SH-SY5Y (cell line): Measurements from ENCODE around the gene TRIO.

Experiments
- GATA2 ChIP-seq: IDR thresholded peaks from 2 replicates; pipeline ENCODE4 v1.6.1; 2011; ENCODE audit warnings: mild to moderate bottlenecking, low read depth, low read length
- GATA3 ChIP-seq: IDR thresholded peaks from 2 replicates; pipeline ENCODE4 v1.6.1; 2011; ENCODE audit warnings: low read depth, mild to moderate bottlenecking, low read length, moderate library complexity

TRIO gene

DNA sequence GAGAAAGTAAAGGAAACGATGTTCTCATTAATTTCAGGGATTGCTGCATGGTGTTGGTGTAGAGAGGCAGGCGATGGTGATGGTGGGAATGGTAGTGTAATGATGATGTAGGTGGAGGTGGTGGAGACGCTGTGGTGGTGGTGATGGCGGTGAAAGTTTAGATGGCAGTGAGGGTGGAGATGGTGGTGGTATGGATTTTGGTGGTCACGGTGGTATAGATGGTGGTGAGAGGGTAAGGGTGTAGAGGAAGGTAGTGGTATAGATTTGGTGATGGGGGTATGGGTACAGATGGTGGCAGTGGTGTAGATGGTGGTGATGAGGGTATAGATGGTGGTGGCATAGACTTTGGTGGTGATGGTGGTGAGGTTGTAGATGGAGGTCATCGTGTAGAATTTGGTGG, 259.3 kb downstream of the TRIO start:
- TF ChIP-seq GATA3 (no peak), GATA2 (no peak)

DNA sequence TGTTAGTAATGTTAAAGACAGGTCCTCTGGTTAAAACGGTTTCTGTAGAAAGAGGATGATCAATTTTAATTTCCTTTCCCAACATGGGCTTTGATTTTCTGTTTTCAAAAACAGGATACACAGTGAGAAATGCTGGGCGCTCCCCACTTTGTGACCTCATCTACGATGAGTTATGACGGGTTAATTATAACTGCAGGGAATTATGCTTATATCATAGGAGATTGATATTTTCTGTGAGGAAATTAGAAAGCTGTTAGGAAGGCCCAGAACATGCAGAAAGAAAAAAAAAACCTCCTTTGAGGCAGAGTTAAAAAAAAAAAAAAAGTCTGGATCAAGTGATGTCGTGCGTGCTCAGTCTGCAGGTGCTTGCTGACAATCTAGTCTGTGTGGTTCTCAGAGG, 261.6 kb downstream of the TRIO start:
- TF ChIP-seq GATA3 (no peak), GATA2 (no peak)

DNA sequence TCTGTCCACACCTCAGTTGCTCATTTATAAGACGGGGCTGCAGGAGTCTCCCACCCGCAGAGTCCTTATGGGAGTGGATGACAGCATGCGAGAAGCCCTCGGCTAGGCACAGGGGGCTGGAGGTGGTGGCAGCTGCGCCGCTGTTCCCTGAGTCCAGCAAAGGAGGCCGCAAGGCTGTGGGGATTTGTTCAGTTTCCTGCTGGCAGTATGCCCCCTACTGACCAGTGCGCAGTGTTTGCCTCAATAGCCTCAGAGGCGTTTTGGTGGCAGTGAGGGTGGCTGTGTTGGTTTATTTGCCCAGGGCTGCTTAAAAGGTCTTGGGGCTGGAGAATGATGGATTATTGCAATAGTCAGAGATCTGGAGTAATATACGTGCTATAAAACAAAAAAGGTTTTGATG, 262.1 kb downstream of the TRIO start:
- no peak for TF ChIP-seq GATA2
- TF ChIP-seq GATA3, result no peak

DNA sequence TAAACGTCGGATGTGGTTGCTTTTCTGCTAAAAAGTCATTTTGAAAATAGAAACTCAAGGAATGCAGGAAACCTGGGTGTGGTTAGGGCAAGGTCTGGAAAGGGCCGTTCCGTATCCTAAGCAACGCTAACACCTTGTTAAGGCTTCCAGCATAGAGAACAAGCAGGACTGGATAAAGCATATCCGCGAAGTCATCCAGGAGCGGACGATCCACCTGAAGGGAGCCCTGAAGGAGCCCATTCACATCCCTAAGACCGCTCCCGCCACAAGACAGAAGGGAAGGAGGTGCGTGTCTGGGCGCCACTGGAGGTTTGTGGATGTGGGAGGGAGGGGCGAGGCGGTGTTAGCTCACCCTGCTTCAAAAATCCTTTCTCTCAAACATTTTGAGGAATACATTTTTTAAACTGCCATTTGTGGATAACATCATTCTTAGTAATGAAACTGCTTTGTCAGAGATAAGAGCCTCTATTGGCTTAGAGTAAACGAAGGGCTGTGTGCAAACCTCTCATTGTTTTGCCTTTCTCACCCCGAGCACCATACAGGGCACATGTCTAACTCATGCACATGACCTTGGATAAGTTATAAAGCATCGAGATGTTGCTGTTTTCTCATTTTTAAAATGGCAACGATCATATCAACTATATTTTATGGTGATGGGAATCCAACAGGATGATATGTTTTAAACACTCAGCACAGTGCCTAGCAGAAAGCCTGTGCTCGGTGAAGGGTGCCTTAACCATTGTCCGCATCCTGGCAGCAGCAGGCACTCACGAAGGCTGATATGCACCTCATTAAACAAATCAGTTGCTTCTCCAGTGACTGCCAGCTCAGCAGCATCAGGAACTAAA, 262.8 kb downstream of the TRIO start:
- TF ChIP-seq GATA3 (no peak), GATA2 (no peak)

DNA sequence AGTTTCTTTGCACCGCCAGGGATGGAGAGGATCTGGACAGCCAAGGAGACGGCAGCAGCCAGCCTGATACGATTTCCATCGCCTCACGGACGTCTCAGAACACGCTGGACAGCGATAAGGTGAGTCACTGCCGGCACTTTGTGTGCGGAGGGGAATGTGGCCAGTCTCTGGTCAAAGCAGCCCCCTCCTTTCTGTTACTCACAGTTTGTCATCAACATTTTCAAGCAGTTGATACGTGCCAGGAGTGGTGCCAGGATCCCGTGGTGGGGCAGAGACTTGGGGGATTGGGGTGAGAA, 263.4 kb downstream of the TRIO start:
- TF ChIP-seq GATA2, result no peak
- TF ChIP-seq GATA3, result no peak

DNA sequence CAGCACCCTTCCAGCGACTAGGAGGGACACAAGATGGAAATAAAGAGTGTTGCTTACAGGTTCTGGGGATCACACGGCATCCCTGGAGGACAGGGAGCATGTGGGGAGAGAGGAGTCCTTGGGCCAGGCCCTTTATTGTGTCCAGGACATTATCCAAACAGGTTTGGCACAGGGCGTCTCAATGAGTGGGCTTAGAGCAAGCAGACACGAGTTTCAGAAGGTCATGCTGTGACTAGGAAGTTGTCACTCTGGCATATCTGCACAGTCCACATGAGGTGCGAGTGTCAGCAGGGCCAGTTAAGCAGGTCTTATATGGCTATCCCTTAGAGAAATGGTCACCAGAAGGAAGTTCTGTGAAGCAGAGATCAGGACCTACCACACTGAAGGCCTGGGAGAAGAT, 263.9 kb downstream of the TRIO start:
- no peak for TF ChIP-seq GATA2
- TF ChIP-seq GATA3, result no peak

DNA sequence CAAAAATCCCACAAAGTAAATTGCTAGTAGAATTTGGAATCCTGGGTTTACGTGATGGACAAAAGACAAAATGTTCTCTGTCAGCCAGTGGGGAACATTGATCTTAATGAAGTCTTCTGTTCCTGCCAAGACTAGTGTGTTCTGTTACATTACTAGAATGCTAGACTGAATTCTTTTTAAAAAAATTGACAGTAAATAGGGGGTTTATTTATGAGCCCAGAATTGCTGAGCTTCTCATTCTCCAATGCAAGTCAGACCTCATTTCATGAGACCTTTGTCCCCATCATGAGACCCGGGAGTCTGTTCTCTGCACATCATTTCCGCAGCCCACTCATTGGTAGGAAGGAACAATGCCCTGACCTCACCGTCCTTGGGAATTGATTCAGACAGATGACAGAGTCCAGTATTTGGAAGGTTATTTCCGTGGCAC, 264.6 kb downstream of the TRIO start:
- TF ChIP-seq GATA2, result no peak
- no peak for TF ChIP-seq GATA3

DNA sequence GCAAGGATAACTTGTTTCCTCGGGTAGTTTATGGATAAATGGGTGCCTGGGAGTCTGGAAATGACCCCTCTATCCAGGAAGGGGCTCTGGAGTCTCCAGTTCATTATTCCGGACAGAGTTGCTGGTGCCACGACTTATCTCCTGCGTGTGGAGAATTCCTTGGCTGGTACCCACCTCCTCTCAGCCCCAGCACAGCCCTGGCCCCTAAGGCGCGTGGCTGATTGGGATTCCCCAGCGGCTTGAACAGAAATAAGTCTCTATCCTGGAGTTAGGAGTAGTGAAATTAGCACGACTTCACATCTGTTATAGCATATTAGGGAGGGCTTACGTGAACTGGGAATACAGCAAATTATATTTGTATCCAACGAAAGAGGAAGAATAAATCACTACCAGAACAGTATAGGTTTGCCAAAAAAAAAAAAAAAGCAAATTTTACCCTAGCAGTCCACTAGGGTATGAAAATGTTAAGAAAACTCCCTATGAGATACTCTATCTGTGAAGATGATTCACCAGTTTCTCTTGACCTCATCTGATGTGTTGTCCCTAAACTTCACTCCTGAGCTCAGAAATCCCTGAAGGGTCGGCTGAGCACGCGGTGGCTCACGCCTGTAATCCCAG, 265.9 kb downstream of the TRIO start:
- TF ChIP-seq GATA3 (no peak), GATA2 (no peak)

DNA sequence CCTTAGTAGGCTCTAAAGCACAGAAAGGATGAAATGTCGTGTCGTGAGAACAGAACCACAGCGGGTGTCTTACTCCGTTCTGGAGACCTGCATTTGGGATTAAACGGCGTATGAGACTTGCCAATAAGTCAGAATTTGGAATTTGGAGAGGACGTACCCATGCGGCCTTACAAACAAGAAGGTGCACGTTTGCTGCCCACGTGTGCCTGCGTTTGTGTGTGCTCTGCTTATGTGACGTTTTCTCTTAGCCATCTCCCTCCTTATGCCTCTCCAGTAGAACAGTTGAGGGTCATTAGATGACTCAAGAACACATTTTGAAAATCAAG, 266.9 kb downstream of the TRIO start:
- TF ChIP-seq GATA2, result no peak
- TF ChIP-seq GATA3, result no peak

DNA sequence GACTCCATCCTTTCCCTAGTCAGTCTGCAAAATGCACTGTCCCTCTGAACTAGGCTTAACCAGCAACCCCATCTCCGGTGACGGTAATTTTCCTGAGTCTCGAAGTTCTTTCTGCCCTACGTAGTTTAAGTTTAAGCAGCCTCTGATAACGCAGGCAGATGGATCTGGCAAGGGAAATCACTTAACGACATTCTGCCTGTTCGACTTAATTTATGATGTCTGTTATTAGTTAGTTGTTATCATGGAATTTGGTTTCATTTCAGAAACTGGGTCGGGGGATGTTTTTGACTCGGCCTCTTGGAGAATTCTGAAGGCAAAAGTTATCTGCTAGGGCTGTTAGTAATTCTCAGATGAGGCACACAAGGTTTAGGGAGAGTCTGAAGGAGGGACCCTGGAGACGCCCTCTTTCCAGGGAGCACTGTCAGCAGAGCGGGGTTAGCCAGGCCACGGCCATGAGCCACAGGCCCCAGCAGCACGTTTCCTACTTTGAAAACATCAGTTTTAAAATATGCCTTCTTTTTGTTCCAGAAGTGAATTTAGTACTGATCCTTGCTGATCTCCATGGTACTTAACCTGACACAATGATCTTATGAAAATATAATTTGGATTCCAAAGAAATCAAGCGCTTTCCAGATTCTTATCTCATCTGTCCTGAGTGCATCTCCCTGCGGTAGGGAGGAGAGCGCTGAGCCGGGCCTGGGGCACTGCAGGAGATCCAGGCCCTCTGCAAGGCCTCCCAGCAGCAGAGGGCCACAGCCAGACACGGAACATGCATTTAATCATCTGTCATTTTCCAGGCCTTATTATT, 267.5 kb downstream of the TRIO start:
- TF ChIP-seq GATA3 (peak; percentile 94), GATA2 (peak; percentile 96)

DNA sequence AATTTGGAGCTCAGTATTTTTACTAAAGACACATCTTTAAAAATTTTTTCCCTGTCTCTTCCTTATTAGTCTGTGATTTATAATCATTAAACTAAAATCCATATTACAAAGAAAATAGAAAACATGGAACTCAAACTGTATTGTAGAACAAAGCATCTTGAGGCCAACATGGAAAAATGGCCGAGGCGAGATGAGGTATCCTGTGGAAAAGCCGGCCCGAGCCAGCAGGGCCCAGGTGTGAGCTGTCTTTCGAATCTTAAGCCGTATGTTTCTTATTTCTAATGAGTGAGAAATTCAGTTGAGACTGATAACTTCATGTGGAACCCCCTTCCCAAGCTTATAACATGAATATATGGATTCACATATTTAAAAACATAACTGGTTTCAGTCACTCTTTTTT, 268.1 kb downstream of the TRIO start:
- TF ChIP-seq GATA3 (no peak), GATA2 (no peak)

DNA sequence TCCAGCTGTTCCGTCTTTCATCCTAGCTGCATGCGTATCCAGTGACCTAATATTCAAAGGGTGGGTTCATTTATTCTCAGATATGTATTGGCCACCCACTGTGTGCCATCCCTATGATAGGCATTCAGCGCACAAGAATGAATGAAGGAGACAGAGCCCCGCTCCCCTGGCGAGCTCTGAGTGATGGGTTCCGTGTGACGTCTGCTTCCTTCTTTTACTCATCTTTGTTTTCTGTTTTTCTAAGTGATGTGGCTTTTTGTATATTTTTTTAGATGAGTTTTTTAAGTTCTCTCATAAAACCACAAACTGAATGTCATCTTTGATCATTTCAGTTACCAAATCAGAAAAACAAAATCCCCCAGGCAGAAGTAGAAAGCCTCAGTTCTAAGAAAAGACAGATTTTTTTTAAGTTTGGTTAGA, 270.2 kb downstream of the TRIO start:
- no peak for TF ChIP-seq GATA2
- TF ChIP-seq GATA3, result no peak

DNA sequence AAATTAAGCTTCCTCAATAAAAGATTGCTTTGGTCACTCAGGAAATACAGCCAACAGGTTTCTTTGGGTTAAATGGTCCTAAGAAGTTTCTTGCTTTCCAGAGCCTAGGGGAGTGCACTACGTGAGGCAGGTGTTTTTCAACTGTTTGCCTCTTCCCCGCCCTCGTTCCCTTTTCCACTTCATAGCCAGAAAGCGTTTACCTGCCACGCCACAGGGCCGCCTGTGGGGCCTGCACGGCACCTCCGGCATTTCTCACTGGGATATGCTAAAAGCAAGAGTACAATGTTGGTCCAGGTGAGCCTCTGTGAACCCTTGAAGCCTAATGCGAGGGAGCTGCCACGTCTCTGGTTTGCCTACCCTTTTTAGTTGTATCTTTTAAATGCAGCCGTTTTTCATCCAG, 270.9 kb downstream of the TRIO start:
- TF ChIP-seq GATA3 (no peak), GATA2 (no peak)

DNA sequence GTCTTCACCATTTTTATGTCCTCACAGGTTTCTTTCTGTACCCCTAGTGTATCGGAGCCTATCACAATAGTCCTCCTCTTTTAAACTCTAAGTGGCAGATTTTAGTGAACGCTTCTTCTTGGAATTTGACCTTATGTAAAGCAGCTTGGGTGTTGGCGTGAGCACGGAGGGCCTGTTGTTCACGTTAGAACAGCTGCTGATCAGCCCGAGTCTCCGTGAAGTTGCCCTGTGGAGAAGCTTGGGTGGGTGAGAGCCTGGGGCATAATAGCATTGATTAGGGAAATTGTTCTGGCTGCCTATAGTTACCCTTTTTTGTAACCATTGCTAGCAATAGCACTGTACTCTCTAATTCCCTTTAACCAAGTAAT, 271.5 kb downstream of the TRIO start:
- TF ChIP-seq GATA3, result no peak
- no peak for TF ChIP-seq GATA2

DNA sequence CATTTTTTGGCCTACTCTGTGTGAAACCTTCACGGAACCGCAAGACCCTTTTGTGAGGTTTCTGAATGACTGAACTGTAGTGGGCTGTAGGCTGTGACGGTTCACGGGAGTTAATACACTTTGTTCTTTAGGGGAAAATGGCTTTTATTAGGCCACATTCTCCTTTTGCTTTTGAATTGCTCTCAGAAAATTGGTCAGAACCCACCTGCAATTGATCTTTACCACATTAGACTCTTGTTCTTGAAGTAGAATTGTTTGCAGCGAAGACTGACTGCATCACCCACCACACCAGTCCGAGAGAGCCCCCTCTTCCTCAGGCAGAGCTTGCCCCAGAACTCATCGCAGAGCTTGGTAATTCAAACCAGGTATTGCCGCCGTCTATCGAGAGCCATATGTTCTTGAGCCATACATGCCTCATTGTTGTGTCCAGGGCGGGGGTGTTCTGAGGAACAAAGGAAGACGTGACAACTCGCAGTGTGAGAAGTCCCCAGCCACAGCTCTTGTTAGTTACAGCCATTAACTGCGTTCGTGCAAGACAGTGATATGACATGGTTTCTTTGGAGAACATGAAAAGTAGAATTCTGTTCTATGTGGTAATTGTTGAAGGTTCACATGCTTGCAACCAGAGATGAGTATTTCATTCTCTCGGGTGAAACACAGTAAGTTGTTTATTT, 272.0 kb downstream of the TRIO start:
- no peak for TF ChIP-seq GATA3
- TF ChIP-seq GATA2, result no peak
